ENCODE measurements around the gene RASA4B. TPM values are rescaled to one million over a fixed set of nuclear protein-coding genes. Genes with fewer than 3 reads are reported as not detected.
"Not testable (repeated sequence)": the region's sequence is repeated elsewhere in the genome, so short reads cannot be mapped to it uniquely, and the experiment has no call there.

The RASA4B gene
- total RNA-seq = 1.4 and 2.3 TPM in 2 replicates

DNA sequence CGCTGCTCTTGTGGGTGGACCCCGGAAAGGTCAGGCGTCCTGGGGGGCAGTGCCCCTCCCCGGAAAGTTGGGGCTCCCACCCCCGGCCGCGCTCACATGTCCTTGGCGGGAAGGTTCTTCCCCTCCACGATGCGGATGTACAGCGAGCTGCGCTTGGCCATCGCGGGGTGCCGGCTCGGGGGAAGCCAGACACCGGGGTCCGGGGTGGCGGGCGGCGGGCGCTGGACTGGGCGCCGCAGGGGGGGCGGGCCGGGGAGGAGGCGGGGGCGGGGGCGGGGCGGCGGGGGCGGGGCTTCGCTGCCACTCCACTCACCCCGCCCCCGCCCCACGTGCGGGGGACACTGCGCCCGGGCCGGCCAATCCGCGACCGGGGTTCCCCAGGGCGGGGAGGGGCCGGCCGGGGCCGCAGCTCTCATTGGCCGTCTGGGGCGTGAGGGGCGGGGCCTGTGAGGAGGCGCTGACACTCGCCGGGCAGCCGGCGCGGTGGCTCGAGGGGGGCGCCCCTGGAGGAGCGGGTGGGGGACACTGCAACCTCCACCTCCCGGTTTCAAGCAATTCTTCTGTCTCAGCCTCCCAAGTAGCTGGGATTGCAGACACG, at the start of gene RASA4B:
RASA4B (minus strand) TSS at position 228 of the 598 bp plus-strand sequence; CDS start at position 161, 67 bp downstream.
- not testable (repeated sequence) for DNase-seq (ENCODE audit: low read depth)
- H3K4me3 ChIP-seq (ENCODE audit: low read depth, low read length) = peak within 1 kb of the TSS; percentile 28

GRCh38 chr7:102550808-102551422, 33.3 kb upstream of the RASA4B start, which contains the start of gene SPDYE2:
SPDYE2 (plus strand) TSS chr7:102551226; CDS start chr7:102553256, 2,030 bp downstream.
- not testable (repeated sequence) for H3K4me3 ChIP-seq (ENCODE audit: low read depth, low read length); DNase-seq (ENCODE audit: low read depth)

DNA sequence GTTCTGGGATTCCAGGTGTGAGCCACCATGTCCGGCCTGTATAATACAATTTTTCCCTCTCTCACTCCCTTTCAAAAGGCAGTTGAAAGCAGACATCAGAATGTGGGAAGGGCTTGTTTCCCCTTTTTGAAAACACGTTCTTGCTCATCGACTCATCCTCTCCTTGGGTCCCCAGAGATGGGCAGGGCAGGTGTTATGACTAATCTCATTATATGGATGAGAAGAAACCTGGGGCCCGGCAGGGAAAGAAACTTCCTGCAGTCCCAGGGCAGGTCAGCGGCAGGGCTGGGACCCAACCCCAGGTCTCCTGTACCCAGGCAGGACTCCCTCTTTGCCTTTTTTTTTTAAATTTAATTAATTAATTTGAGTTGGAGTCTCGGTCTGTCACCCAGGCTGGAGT, 28.8 kb upstream of the RASA4B start:
- DNase-seq (ENCODE audit: low read depth); H3K4me3 ChIP-seq (ENCODE audit: low read depth, low read length): not testable (repeated sequence)

DNA sequence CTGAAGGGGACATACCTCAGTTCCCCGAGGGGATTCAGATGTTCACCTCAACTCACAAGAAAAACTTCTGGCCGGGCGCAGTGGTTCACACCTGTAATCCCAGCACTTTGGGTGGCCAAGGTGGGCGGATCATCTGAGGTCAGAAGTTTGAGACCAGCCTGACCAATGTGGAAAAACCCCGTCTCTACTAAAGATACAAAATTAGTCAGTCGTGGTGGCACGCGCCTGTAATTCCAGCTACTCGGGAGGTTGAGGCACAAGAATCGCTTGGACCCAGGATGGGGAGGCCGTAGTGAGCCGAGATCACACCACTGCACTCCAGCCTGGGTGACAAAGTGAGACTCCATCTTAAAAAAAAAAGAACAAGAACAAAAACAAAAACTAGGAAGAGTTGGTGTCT, 27.7 kb upstream of the RASA4B start:
- not testable (repeated sequence) for H3K4me3 ChIP-seq (ENCODE audit: low read depth, low read length); DNase-seq (ENCODE audit: low read depth)

GRCh38 chr7:102544372-102544771, 26.8 kb upstream of the RASA4B start:
- H3K4me3 ChIP-seq (ENCODE audit: low read depth, low read length); DNase-seq (ENCODE audit: low read depth): not testable (repeated sequence)

GRCh38 chr7:102543596-102543995, 26.0 kb upstream of the RASA4B start, which contains the start of gene UPK3BL2:
UPK3BL2 (minus strand) TSS chr7:102543696; CDS start chr7:102543636, 60 bp downstream.
- DNase-seq (ENCODE audit: low read depth); H3K4me3 ChIP-seq (ENCODE audit: low read depth, low read length): not testable (repeated sequence)

- H3K4me3 ChIP-seq (ENCODE audit: low read depth, low read length); DNase-seq (ENCODE audit: low read depth): not testable (repeated sequence)
Observed at GRCh38 chr7:102542771-102543170, 25.2 kb upstream of the RASA4B start.

DNA sequence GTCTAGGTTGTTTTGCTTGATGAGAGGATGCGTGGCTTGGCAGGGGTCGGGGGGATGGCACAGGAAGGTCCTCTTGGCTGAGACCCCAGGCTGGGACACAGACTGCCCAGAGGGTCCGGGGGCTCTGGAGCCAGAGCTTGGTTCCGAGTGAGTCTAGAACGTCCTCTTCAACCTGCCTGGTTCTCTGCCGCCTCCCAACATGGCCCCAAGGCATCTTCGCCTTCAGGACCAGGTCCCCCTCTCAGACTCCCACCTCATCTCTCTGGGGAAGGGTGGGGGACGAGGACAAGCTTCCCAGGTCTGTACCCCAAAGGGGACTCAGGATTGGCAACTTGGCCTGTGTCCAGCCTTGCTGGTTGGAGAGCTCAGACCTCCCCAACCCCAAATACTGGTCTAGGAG, 24.5 kb upstream of the RASA4B start:
- not testable (repeated sequence) for H3K4me3 ChIP-seq (ENCODE audit: low read depth, low read length); DNase-seq (ENCODE audit: low read depth)

DNA sequence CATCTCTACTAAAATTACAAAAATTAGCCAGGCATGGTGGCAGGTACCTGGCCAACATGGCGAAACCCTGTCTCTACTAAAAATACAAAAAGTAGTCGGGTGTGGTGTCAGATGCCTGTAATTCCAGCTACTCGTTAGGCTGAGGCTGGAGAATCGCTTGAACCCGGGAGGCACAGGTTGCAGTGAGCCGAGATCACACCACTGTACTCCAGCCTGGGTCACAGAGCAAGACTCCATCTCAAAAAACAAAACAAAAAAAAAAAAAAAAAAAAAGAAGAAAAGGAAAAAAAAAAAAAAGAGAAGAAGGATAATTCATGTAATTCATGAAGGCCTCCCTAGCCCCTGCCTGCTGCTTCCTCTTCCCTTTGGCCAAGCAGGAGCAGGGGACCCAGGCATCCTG, 23.0 kb upstream of the RASA4B start:
- not testable (repeated sequence) for DNase-seq (ENCODE audit: low read depth); H3K4me3 ChIP-seq (ENCODE audit: low read depth, low read length)

GRCh38 chr7:102535062-102535615, 17.6 kb upstream of the RASA4B start:
- not testable (repeated sequence) for H3K4me3 ChIP-seq (ENCODE audit: low read depth, low read length); DNase-seq (ENCODE audit: low read depth)

- not testable (repeated sequence) for H3K4me3 ChIP-seq (ENCODE audit: low read depth, low read length); DNase-seq (ENCODE audit: low read depth)
Observed at GRCh38 chr7:102532127-102532526, 14.6 kb upstream of the RASA4B start.

- H3K4me3 ChIP-seq (ENCODE audit: low read depth, low read length); DNase-seq (ENCODE audit: low read depth): not testable (repeated sequence)
Observed at GRCh38 chr7:102531583-102531982, 14.0 kb upstream of the RASA4B start.

- not testable (repeated sequence) for DNase-seq (ENCODE audit: low read depth)
Observed at GRCh38 chr7:102527822-102528793, 10.5 kb upstream of the RASA4B start.

DNA sequence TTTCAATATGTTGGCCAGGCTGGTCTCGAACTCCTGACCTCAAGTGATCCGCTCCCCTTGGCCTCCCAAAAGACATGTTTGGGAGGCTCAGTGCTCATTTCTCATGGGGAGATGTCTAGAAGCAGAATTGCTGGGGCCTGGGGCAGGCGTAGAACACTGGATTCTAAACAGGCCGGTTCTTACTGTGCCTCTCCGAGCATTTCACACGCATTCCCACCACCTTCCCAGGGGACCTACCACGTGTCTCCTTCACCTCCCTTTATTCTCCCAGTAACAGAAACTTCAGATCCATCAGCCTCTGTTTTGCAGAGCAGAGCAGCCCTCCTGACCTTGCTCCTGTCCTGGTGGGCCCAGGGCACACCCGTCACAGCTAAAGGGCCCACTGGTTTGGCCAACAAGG, 9.6 kb upstream of the RASA4B start:
- H3K4me3 ChIP-seq (ENCODE audit: low read depth, low read length); DNase-seq (ENCODE audit: low read depth): not testable (repeated sequence)

More at GRCh38 chr7:102527822-102528793, 10.5 kb upstream of the RASA4B start:
- not testable (repeated sequence) for H3K4me3 ChIP-seq (ENCODE audit: low read depth, low read length)

GRCh38 chr7:102524803-102525202, 7.2 kb upstream of the RASA4B start:
- not testable (repeated sequence) for H3K4me3 ChIP-seq (ENCODE audit: low read depth, low read length); DNase-seq (ENCODE audit: low read depth)

- not testable (repeated sequence) for H3K4me3 ChIP-seq (ENCODE audit: low read depth, low read length); DNase-seq (ENCODE audit: low read depth)
Observed at GRCh38 chr7:102520797-102521196, 3.2 kb upstream of the RASA4B start.

GRCh38 chr7:102516951-102517350, 626 bp downstream of the RASA4B start:
- not testable (repeated sequence) for H3K4me3 ChIP-seq (ENCODE audit: low read depth, low read length); DNase-seq (ENCODE audit: low read depth)

- DNase-seq (ENCODE audit: low read depth); H3K4me3 ChIP-seq (ENCODE audit: low read depth, low read length): not testable (repeated sequence)
Observed at GRCh38 chr7:102515889-102516288, 1.7 kb downstream of the RASA4B start.
